GM19099 (cell line): ENCODE data around the gene BBS1.

Experiments used
- POLR2A ChIP-seq: IDR thresholded peaks from 3 replicates; pipeline ENCODE4 v1.6.1; 2011; ENCODE audit warnings: low read depth; ENCODE audit not compliant: insufficient read length; ENCODE audit errors: extremely low read depth

Gene BBS1

GRCh38 chr11:66569076-66569475 lies 58.6 kb downstream of the BBS1 start:
- TF ChIP-seq POLR2A: no peak

DNA sequence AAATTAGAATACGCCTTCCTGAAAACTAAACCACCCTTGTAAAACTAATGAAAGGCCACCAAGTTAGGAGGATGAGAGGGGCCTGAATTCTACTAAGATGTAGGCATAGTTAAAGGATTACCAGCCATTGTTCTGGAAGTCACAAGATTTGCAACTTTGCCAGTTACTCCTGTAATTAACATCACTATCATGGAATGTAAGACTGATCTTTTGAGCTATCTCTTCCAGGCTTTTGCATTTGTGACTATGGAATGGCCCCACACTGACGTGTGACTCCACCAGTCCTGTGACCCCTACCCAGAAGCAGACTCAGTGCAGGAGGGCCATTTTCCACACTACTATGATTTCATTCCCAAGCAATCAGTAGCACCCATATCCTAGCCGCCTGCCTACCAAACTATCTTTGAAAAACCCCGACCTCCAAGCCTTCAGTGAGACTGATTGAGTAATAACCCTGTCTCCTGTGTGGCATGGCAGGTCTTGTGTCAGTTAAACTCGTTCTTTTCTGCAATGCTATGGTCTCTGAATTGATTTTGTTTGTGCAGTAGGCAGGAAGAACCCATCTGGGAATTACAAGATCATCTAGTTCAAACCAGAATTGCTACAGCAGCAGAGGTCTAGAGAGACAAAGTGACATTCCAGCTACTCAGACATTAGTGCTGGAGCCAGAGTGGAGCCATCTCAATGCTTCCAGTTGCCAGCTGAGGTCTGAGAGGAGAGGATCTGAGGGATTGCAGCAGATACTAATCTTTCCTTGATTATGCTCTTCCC lies 59.8 kb downstream of the BBS1 start:
- TF ChIP-seq POLR2A: no peak

DNA sequence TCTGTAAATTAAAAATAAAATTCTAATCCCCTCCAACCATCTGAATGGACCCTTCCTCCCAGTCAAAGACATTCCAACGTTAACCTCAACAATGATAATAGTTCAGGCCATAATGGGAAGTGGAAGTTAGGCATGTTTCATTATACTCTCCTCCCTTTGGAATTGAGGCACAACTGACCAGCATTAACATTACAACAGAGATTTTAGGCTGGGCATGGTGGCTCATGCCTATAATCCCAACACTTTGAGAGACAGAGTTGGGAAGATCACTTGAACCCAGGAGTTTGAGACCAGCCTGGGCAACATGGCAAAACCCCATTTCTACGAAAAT lies 60.4 kb downstream of the BBS1 start:
- TF ChIP-seq POLR2A: no peak

- TF ChIP-seq POLR2A: no peak
Observed at GRCh38 chr11:66579017-66579606, 68.7 kb downstream of the BBS1 start.

DNA sequence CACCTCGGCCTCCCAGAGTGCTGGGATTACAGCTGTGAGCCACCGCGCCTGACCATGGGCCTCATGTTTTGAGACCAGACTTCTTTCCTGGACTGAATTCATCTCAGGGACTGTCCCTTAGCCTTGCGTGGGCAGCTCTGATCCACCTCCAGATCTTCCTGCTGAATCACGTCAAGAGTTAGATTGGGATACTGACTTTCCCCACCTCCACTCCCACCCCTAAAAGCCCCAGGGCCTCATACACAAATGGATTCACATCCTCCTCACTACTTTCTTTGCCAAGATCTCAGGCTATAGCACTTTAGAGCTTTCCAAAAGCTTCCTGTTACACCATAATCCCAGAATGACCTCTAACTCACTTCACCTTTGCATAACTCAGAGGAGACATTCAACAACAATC lies 70.4 kb downstream of the BBS1 start:
- no peak for TF ChIP-seq POLR2A

DNA sequence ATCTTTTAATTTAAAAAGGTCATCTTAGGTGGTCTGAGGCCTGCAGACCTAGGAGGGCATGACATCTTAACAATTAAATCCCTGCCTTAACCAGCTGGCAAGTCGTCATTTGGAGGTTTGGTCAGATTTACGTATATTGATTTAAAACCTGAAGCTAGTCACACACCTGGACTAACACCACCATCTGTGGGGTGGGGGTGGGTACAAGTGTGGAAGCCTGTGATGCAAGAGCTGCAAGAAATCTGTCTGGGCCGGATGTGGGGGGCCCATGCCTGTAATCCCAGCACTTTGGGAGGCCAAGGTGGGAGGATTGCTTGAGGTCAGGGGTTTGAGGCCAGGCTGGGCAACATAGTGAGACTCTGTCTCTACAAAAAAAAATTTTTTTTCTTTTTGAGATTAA lies 70.8 kb downstream of the BBS1 start:
- no peak for TF ChIP-seq POLR2A
